IPS-18a (cell line): ENCODE data around the gene CETP.

ENCODE experiments used
- H3K27ac ChIP-seq: one replicate; pipeline ENCODE4 v1.5.1; 2013; ENCODE audit warnings: low read length
- H3K27me3 ChIP-seq: one replicate; pipeline ENCODE4 v1.6.1; 2013; ENCODE audit warnings: mild to moderate bottlenecking, low read length; ENCODE audit not compliant: control insufficient read depth, insufficient read depth
- H3K36me3 ChIP-seq: one replicate; pipeline ENCODE4 v1.6.1; 2013; ENCODE audit warnings: low read depth, low read length; ENCODE audit not compliant: control insufficient read depth
- H3K4me1 ChIP-seq: one replicate; pipeline ENCODE4 v1.6.1; 2013; ENCODE audit warnings: low read depth, low read length; ENCODE audit not compliant: control insufficient read depth
- H3K4me3 ChIP-seq: one replicate; pipeline ENCODE4 v1.5.1; 2013; ENCODE audit warnings: low read length
- H3K9ac ChIP-seq: one replicate; pipeline ENCODE4 v1.6.1; 2013; ENCODE audit warnings: mild to moderate bottlenecking, low read length, moderate library complexity
- H3K9me3 ChIP-seq: one replicate; pipeline ENCODE4 v1.6.1; 2013; ENCODE audit warnings: low read depth, low read length; ENCODE audit not compliant: control insufficient read depth

The CETP gene

DNA sequence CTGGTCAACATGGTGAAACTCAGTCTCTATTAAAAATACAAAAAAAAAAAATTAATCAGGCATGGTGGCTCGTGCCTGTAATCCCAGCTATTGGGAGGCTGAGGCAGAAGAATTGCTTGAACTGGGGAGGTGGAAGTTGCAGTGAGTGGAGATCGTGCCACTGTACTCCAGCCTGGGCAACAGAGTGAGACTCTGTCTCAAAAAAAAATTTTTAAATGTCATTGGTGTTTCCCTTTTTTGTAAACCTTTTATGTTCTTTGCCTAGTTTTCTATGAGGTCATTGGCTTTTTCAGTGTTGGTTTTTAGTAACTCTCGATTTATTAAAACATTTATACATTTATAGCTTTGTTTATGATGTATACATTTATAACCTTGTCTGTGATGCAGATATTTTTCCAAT lies 45.8 kb downstream of the CETP start:
- H3K9me3 ChIP-seq = no peaks in the 10 kb centered on the region
- H3K27ac ChIP-seq = no peak overlapping the region
- peaks cover 5% of the 10 kb centered on the region for H3K4me1 ChIP-seq
- no peak overlapping the region for H3K4me3 ChIP-seq
- H3K27me3 ChIP-seq = no peaks in the 10 kb centered on the region
- no peak overlapping the region for H3K9ac ChIP-seq
- H3K36me3 ChIP-seq = no peaks in the 10 kb centered on the region

DNA sequence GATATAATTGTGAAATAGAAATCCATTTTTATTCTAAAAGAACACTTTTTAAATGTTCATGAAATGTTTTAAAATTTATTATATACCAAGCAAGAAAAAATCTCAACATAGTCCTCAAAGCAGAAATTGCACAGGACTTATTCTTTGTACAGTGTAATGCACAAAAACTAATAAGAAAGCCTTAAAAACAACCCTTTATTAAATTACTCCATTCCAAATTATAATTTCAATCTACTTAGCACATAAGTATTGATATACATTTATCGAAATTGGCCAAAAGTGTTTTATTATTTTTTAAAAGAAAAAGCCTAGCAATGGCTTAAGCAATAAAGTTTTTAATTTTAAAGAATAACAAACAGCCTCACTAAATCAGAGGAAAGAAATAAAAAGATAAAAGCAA lies 46.7 kb downstream of the CETP start:
- Histone ChIP-seq H3K4me1 (peaks cover 6% of the 10 kb centered on the region), H3K9ac (no peak overlapping the region), H3K36me3 (no peaks in the 10 kb centered on the region), H3K9me3 (no peaks in the 10 kb centered on the region), H3K27ac (no peak overlapping the region), H3K4me3 (no peak overlapping the region), H3K27me3 (no peaks in the 10 kb centered on the region)

DNA sequence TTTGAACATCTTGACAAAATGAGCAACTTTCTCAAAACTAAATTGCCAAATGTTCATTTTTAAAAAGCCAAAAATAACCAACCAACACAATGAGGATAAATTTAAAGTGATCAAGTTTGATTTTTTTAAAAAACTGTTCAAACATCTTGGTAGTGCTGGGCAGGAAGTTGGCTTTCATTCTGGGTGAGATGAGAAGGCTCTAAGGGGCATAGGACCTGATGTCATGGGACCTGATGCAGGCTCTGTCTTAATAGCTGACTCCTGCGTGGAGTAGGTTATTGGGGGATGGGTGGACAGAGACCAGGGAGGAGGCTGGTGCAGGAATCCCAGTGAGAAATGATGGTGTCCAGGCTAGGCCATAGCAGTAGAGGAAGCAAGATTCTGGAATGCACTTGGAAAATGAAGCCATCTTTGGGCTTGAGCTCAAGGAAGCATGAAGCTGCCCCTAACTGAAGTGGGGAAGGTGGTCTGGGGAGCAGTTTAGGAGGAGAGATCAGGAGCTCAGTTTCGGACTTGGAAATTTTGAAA lies 48.0 kb downstream of the CETP start:
- Histone ChIP-seq H3K4me1 (peaks cover 6% of the 10 kb centered on the region), H3K36me3 (no peaks in the 10 kb centered on the region), H3K27ac (no peak overlapping the region)

DNA sequence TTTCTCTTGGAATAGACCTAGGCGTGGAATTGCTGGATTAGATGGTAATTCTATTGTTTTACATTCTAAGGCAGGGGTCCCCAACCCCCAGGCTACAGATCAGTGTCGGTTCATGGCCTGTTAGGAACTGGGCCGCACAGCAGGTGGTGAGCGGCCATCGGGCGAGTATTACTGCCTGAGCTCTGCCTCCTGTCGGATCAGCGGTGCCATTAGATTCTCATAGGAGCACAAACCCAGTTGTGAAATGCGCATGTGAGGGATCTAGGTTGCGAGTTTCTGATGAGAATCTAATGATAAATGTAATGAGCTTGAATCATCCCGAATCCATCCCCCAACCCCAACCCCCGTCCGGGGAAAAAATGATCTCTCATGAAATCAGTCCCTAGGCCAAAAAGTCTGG lies 50.6 kb downstream of the CETP start:
- Histone ChIP-seq H3K9me3 (no peaks in the 10 kb centered on the region), H3K4me1 (peaks cover 6% of the 10 kb centered on the region), H3K4me3 (no peak overlapping the region), H3K27ac (no peak overlapping the region), H3K9ac (no peak overlapping the region), H3K36me3 (no peaks in the 10 kb centered on the region), H3K27me3 (no peaks in the 10 kb centered on the region)

More for the DNA sequence above, 48.0 kb downstream of the CETP start:
- Histone ChIP-seq H3K9me3 (no peaks in the 10 kb centered on the region), H3K9ac (no peak overlapping the region), H3K27me3 (no peaks in the 10 kb centered on the region), H3K4me3 (no peak overlapping the region)

DNA sequence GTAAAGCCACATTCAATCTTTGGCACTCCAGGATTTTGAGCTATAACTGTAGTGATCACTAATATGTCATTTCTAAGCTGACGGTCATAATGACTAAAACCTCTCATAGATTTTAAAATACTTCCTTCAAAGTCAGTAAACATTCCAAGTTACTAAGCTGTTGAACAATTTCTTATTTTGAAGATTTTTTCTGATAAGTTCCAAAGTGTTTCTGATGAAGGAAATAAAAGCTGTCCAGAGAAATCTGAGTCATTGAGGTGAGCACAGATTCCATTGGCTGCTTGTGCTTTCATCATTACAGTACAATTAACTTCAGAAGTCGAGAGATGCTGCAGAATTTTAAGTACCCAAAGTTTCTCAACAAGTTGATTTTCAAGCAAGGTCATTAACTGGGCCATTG lies 51.5 kb downstream of the CETP start:
- Histone ChIP-seq H3K9me3 (no peaks in the 10 kb centered on the region), H3K27ac (no peak overlapping the region), H3K27me3 (no peaks in the 10 kb centered on the region), H3K4me3 (no peak overlapping the region), H3K4me1 (peaks cover 6% of the 10 kb centered on the region), H3K36me3 (no peaks in the 10 kb centered on the region), H3K9ac (no peak overlapping the region)

DNA sequence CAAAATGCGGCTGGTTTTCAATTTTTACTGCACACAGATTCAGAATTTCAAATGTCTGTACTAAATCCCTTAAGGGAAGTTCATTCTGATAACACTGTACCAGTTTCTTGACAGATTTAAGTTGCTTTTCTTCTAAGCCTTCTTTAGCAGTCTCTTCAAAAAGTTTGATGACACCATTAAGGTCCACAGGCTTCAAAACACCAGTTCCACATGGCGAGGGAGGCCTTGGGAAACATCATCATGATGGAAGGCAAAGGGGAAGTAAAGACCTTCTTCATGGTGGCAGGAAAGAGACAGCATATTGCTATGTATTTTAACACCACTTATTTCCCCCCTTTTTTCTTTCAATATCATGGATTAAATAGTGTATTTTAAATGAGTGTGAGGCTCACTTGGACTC lies 52.2 kb downstream of the CETP start:
- Histone ChIP-seq H3K4me3 (no peak overlapping the region), H3K9me3 (no peaks in the 10 kb centered on the region), H3K27me3 (no peaks in the 10 kb centered on the region), H3K4me1 (peaks cover 6% of the 10 kb centered on the region), H3K36me3 (no peaks in the 10 kb centered on the region), H3K9ac (no peak overlapping the region), H3K27ac (no peak overlapping the region)

DNA sequence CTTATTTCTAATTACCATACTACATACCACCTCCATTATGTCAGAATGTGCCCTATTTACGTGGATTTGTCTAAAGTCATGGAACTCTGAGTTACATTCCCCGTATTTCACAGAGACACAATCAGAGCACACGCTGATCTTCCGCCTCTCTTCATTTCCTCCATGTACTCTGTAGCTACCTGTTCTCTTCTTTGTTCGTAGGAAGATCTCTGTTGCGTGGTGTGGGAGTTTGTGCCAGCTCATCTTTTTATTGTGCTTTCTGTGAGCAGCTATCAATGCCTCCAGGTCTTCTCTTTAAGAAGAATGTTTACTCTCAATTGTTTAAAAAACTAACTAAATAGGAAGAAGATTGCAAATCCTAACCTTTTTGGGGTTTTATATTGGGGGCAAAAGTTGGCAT lies 54.6 kb downstream of the CETP start:
- peaks cover 6% of the 10 kb centered on the region for H3K4me1 ChIP-seq
- no peaks in the 10 kb centered on the region for H3K9me3 ChIP-seq
- H3K9ac ChIP-seq = no peak overlapping the region
- no peak overlapping the region for H3K4me3 ChIP-seq
- H3K27me3 ChIP-seq = no peaks in the 10 kb centered on the region
- H3K27ac ChIP-seq = no peak overlapping the region
- H3K36me3 ChIP-seq = no peaks in the 10 kb centered on the region

DNA sequence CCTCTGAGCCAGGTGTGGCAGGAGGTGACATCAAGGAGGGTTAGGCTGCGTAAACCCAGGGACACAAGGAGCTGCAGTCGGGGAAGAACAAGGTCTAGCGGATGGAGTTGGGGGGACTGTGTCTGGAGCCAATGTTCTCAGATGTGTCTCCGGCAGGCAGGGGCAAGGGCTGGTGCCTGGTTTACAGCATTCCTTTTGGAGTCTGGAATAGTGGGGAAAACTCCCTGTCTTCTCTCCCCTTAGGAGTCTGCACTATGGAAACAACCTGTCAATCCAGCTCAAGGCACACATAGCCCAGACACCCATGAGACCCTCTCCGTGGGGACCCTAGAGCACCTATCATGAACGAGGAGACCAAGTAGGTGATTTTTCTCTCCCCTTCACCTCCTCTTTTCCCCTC lies 55.1 kb downstream of the CETP start:
- Histone ChIP-seq H3K4me3 (no peak overlapping the region), H3K4me1 (peaks cover 6% of the 10 kb centered on the region), H3K9ac (no peak overlapping the region), H3K9me3 (no peaks in the 10 kb centered on the region), H3K27ac (no peak overlapping the region), H3K27me3 (no peaks in the 10 kb centered on the region), H3K36me3 (no peaks in the 10 kb centered on the region)

DNA sequence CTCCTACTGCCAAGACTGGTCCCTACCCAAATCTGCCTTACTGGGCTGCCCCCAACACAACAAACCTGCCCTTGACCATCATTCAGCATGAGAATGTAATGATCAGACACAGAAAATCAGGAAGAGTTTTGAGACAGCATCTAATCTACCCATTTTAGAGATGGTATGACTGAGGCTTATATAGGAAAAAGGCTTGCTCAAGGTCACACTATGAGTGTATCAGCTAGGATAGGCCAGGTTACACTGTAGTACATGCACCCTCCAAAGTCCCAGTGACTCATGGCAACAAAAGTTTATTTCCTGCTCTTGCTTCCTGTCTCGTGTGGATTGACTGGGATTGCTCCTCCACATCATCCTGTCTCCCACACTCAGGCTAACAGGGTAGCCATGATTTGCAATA lies 55.5 kb downstream of the CETP start:
- H3K27ac ChIP-seq = no peak overlapping the region
- no peak overlapping the region for H3K4me3 ChIP-seq
- H3K27me3 ChIP-seq = no peaks in the 10 kb centered on the region
- H3K36me3 ChIP-seq = no peaks in the 10 kb centered on the region
- peaks cover 4% of the 10 kb centered on the region for H3K4me1 ChIP-seq
- H3K9me3 ChIP-seq = no peaks in the 10 kb centered on the region
- no peak overlapping the region for H3K9ac ChIP-seq

DNA sequence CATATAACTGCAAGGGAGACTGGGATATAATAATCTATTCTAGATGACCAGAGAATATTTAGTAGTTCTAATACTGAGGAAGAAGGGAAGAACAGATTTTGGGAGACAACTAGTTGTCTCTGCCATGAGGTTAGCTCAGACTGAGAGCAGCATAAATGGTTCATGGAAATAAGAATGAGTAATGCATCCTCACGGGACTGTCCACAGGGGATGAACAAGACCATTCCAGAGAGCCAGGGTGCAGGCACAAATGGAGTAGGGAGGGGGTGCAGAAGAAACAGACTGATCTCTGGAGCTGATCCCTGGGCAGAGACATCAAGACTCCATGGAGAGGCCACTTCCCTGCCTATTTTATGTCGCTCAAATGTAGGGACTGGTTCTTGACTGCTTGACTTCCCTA lies 58.0 kb downstream of the CETP start:
- Histone ChIP-seq H3K4me3 (no peak overlapping the region), H3K4me1 (no peaks in the 10 kb centered on the region), H3K27ac (no peak overlapping the region), H3K27me3 (no peaks in the 10 kb centered on the region), H3K9me3 (no peaks in the 10 kb centered on the region), H3K9ac (no peak overlapping the region), H3K36me3 (no peaks in the 10 kb centered on the region)

DNA sequence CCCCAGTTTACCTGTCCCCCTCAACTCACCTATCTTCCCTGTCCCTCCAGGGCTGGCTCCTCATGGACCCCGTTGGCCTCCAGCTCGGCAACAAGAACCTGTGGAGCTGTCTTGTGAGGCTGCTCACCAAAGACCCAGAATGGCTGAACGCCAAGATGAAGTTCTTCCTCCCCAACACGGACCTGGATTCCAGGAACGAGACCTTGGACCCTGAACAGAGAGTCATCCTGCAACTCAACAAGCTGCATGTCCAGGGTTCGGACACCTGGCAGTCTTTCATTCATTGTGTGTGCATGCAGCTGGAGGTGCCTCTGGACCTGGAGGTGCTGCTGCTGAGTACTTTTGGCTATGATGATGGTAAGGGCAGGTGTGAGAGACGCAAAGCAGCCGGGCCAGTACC lies 58.9 kb downstream of the CETP start:
- no peaks in the 10 kb centered on the region for H3K9me3 ChIP-seq
- no peak overlapping the region for H3K4me3 ChIP-seq
- no peaks in the 10 kb centered on the region for H3K27me3 ChIP-seq
- no peak overlapping the region for H3K9ac ChIP-seq
- no peaks in the 10 kb centered on the region for H3K4me1 ChIP-seq
- H3K27ac ChIP-seq = no peak overlapping the region
- no peaks in the 10 kb centered on the region for H3K36me3 ChIP-seq

DNA sequence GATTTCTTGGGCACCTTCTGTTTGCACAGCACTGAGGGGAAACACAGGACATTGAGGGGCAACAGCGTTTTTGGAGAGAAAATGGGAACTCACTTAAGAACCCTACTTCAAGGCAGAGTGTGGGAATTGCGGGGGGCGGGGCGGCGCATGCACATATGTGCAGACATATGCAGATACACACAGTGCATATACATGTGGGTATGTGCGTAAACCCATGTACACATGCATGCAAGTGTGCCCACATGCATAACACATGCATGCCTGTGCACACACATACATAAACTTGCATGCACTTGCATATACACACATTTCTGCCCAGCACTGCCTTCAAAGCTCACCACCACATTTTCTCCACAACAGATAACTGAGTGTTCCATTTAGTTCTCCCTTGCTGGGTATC lies 60.0 kb downstream of the CETP start:
- Histone ChIP-seq H3K27ac (no peak overlapping the region), H3K4me1 (no peaks in the 10 kb centered on the region), H3K4me3 (no peak overlapping the region), H3K36me3 (no peaks in the 10 kb centered on the region), H3K9me3 (no peaks in the 10 kb centered on the region), H3K9ac (no peak overlapping the region), H3K27me3 (no peaks in the 10 kb centered on the region)
